HL-60/S4 treated with phorbol 12-myristate 13-acetate at 8.2 ng/mL for 4 days and 3 days (cell line): Measurements from ENCODE around the gene CEP97.
"Not testable (repeated sequence)": the region's sequence is repeated elsewhere in the genome, so short reads cannot be mapped to it uniquely, and the experiment has no call there.

Experiments
- in situ Hi-C: fragments of 300-500 bp; cut with MboI; formaldehyde crosslinking; loops from 2 replicates; pipeline ENCODE4 v1.15.0; 2022; ENCODE audit warnings: low sequenced_read_pairs

The CEP97 gene, protein sequence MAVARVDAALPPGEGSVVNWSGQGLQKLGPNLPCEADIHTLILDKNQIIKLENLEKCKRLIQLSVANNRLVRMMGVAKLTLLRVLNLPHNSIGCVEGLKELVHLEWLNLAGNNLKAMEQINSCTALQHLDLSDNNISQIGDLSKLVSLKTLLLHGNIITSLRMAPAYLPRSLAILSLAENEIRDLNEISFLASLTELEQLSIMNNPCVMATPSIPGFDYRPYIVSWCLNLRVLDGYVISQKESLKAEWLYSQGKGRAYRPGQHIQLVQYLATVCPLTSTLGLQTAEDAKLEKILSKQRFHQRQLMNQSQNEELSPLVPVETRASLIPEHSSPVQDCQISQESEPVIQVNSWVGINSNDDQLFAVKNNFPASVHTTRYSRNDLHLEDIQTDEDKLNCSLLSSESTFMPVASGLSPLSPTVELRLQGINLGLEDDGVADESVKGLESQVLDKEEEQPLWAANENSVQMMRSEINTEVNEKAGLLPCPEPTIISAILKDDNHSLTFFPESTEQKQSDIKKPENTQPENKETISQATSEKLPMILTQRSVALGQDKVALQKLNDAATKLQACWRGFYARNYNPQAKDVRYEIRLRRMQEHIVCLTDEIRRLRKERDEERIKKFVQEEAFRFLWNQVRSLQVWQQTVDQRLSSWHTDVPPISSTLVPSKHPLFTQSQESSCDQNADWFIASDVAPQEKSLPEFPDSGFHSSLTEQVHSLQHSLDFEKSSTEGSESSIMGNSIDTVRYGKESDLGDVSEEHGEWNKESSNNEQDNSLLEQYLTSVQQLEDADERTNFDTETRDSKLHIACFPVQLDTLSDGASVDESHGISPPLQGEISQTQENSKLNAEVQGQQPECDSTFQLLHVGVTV

DNA sequence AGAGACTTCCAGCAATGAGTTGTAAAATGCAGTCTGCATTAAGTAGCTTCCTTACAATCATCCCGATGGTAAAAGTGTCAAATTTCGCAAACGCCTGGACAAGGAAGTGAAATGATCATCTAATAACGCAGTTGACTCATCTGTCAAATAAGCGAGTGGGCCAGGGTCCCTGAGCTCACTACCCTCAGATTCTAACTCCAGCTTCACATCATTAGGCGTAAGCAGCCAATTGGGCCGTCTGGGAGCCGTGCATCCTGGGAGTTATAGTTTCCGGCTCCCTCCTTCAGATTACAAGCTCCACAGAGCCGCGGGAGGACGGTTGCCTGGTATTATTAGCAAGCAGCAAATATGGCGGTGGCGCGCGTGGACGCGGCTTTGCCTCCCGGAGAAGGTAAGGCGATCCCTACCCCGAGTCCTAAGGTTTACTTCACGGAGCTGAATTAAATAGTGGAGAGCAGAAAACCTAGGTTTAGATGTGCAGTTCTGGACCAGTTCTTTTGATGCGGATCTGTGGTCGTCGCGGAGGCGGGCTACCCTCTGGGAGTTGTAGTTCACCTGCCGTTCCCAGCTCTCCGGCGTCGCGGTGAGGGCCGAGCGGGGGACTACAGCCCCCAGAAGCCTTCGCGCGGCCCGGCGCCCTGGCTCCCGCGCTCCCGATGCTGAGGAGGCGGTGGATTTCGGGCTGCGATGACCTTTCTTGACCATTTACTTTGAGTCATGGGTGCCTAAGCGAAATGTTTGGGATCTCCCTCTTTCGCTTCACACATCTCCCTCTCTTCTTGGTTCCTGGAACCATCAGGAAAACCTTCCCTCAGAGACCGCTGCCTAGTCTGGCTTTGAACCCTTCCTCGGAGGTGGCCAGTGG is at the start of gene CEP97:
CEP97 (plus strand) TSS at position 286 of the 865 bp plus-strand sequence; CDS start at position 349, 63 bp downstream.
- in situ Hi-C loops = no loop called here

DNA sequence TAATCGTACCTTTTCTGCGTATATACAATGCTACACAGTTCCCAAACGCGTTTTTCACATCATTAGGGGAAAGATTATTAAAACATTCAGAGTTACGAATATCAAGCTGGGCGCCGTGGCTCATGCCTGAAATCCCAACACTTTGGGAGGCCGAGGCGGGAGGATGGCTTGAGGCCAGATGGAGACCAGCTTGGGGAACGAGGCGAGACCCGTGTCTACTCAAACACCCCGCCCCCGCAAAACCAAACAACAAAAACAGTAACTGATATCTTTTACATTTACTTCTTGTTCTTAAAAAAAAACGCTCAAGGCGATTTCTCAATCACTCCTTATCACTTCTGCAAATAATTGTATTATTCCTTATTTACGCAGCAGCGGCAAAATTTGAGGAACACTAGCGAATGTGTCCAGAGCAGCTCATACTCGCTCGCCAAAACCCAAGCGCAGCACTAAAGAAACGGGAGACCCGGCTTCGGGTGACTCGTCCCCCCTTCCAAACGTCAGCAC is 48.7 kb upstream of the CEP97 start:
- in situ Hi-C loops = loop anchor here (10.0 kb wide), 1 partner anchor 101 kb away; the partner anchor contains the start of gene PCNP

DNA sequence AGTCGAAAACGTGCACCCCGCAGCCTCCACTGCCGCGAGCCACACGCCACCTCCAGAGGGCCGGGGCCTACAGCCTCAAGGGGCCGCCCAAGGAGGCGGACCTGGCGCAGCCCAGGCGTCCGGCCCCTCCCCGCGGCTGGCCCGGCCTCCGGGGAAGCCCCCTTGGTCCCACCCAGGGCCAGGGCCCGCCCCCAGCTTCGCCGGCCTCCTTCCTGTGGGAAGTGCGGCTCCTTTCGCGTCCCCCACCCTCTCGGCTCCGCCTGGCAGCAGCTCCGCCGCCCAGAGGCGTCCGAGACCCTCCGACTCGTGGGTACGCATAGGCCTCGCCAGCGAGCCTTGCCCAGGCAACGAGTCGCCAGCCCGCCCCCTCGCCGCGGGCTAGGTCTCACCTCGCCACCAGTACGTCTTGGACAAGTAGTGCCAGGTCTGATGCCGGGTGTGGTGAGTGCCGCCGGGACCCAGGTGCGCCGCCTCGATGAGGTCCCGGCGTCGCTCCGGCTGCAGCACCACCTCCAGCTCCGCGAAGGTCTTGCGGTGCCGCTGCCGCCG is 48.1 kb upstream of the CEP97 start:
- in situ Hi-C loops = loop anchor here (10.0 kb wide), 1 partner anchor 101 kb away; the partner anchor contains the start of gene PCNP

DNA sequence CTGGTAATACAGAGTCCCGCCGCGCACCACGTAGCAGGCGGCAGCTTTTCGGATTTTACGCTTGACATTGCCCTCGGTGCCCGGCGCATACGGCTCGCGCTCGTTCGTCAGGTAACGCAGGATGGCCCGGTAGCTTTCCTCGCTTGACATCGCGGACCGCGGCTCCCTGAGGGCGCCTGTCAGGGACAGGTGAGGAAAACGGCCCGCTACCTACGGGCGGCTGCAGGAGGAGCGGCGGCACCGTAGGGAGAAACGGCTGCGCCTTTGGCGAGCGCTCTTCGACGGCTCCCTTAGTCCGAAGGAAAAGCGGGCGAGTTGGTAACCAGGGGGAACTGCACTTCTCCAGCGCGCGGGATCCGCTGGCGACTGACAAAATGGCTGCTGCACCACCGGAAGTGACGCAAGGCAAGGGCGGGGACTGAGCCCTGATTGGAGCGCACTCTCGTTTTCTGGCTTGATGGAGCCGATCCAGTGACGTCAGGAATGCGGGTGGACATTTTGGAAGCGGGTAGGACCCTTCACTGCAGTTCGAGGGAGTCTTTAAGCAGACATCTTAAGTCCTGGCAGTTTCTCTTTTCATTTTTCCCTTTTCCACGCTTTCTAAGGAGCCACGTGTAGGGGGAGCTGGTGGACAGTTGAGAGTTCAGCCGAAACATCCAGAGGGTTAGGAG is 47.5 kb upstream of the CEP97 start, which contains the start of gene ZBTB11:
ZBTB11 (minus strand) TSS at position 368 of the 671 bp plus-strand sequence; CDS start at position 150, 218 bp downstream.
- in situ Hi-C loops = loop anchor here (10.0 kb wide), 1 partner anchor 102 kb away; the partner anchor contains the start of gene PCNP

DNA sequence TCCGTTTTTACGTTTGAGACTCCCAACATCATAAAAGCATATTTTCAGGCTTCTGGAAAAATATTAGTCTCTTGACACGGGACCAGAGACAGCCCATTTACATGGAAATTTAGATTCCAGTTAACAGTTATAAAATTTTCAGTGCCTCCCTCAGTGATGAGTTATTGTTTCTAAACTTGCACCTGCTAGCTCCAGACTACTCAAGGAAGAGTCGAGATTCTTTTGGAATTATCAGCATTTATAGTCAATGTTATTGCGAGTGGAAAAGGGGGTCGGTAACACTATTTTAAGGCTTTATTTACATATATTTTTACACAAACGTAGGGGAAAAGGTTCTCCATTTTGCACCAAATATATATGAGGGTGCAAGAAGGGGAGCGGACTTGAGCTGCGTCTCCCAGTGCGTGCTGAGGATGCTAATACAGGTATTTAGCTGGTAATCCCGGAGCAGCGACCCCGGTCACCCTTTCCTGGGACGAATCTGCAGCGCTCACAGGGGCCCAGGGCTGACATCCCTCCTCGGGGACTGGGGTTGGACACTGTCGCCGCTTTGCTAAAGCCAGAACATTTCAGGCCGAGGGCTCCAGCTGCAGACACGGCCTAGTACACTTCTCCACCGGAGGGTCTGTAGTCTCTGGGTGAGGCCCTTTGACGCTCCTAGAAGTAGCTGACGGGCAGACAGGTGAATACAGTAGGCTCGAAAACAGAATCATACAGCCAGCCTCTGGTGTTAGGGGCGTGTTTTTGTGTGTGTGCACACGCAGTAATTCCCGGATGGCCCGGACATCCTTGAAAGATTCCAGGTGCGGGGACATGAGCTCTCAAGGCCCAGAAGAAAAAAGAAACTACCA is 46.8 kb upstream of the CEP97 start:
- in situ Hi-C loops = loop anchor here (10.0 kb wide), 1 partner anchor 103 kb away; the partner anchor contains the start of gene PCNP

DNA sequence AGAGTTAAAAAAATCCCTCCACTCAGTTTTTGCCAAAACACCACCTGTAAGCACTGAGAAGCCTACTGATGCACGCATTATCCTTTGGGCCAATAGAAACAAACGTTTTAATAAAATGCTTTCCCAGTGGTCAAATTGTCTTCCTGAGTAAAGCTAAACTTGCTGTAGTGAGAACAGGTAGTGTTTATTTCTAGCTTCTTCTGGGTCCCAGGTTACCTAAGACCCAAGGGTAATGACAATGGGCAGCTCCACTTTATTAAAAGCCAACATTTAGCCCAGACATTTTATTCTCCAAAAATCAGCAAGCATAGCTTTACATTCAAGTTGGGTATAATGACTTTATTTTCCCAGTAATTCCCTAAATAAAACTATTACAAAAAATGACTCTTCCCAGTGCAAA is 45.6 kb upstream of the CEP97 start:
- in situ Hi-C loops = loop anchor here (10.0 kb wide), 1 partner anchor 104 kb away; the partner anchor contains the start of gene PCNP

DNA sequence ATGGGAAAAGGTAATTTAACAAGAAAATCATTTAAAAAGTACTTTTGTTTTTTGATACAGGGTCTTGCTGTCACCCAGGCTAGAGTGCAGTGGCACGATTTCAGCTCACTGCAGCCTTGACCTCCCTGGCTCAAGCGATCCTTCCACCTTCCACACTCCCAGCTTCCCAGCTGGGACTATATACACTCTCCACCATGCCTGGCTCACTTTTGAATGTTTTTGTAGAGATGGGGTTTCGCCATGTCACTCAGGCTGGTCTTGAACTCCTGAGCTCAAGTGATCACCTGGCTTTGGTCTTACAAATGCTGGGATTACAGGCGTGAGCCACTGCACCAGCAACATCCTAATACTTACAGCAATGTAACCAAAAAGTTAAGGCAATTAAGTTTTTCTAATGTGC is 43.9 kb upstream of the CEP97 start:
- in situ Hi-C loops = no loop called here

DNA sequence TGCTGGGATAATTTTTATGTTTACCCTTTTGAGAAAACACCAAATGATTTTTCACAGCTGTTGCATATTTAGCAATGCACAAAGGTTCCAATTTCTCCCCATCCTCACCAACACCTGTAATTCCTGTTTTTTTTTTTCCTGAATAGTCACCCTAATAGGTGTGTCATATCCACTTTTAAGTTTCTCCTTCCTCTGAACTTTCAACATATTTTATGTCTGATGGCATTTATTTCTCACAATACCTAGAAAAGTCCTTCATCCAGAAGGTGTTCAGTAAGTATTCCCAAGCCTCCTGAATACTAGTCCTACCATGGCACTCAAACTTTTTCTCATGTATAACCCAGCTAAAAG is 39.4 kb upstream of the CEP97 start:
- in situ Hi-C loops = no loop called here

DNA sequence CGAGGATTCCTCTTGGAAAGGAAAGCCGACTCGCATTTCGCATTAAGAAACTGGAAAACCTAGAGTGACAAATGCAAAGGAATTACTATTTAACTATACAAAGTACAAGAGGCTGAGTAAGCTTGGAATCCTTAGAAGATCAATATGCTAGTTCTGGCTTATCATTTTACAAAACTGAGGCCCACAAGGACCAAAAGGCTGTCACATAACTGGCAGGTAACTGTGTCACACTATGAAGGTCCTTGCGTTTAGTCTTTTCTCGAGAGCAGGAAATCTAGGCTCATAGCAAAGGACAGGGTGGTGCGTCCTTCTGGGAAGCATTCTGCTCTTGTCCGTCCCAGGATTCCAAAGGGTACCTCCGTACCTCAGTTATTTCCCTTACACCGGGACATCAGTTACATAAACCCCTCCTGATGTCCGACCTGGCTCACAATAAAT is 38.5 kb upstream of the CEP97 start:
- in situ Hi-C loops = no loop called here

DNA sequence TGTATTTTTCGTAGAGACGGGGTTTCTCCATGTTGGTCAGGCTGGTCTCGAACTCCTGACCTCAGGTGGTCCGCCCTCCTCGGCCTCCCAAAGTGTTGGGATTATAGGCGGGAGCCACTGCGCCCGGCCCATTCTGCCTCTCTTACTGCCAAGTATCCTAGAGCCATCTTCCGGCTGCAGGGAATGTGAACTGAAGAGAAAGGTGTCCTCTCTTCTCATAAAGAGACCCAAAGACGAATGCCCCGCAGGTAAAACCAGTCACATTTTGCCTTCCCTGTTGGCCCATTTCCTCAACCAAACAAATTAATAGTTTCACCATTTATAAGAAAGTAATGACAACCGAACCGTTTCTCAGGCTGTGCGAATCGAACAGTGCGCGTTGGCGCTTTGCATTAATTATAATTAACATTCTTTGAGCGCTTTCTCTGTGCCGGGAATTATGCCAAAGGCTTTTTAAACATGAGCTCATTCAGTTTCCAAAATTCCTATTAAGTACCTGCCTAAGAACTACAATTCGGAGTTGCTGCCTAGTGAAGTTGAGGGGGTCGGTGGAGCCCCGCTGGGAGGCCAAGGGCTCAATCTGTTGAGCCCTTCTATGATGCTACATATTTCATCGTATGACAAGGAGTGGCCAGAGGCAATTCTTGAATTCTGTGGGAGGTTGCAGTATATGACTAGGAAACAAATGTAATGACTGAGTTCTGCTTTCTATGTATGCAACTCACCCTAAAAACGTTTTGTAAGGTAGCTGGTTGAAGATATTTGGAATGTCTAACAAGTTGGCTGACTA is 37.1 kb upstream of the CEP97 start:
- in situ Hi-C loops = no loop called here

DNA sequence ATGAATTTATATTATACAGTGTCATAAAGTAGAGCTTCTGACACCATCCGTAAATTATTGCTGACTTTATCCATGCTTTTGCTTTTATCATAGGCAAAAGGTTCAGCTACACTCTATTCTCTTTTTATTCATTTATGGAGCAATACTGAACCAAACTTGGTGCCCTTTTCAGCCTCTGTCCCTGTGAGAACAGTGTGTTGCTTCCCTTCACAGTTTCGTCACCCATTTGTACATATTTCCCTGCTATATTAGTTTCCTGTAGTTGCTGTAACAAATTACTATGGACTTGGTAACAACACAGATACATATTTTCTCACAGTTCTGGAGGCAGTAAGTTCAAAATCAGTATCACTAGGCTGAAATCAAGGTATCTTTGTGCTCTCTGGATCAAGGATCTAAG is 35.1 kb upstream of the CEP97 start:
- in situ Hi-C loops = no loop called here

DNA sequence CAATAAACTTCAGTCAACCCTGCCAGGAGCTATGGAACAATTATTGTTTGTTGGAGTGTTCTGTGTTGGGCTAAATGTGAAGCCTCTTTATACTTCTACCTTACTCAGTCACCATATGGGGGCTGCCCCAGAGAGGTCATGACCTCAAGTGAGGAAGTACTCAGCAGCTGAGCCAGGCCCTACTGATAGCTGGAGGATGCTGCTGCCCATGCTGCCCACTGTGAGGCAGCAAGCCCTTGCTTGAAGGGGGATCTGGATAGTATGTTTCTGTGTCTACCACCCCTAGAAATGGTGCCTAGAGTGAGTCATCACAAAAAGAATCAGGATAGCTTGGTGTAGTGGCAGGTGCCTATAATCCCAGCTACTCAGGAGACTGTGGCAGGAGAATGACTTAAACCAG is 33.4 kb upstream of the CEP97 start:
- in situ Hi-C loops = no loop called here

DNA sequence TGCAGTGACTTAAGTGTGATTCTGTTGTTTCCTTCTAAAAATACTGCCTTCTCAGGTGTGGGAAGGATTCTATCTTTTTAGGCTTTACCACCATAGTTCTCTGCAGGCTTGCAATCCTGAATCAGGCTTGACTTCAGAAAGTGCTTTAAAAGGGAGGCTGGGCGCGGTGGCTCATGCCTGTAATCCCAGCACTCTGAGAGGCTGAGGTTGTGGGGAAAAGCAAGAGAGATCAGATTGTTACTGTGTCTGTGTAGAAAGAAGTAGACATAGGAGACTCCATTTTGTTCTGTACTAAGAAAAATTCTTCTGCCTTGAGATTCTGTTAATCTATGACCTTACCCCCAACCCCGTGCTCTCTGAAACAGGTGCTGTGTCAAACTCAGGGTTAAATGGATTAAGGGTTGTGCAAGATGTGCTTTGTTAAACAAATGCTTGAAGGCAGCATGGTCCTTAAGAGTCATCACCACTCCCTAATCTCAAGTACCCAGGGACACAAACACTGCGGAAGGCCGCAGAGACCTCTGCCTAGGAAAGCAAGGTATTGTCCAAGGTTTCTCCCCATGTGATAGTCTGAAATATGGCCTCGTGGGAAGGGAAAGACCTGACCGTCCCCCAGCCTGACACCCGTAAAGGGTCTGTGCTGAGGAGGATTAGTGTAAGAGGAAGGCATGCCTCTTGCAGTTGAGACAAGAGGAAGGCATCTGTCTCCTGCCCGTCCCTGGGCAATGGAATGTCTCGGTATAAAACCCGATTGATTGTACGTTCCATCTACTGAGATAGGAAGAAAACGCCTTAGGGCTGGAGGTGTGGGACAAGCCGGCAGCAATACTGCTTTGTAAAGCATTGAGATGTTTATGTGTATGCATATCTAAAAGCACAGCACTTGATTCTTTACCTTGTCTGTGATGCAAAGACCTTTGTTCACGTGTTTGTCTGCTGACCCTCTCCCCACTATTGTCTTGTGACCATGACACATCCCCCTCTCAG is 32.4 kb upstream of the CEP97 start:
- in situ Hi-C loops = not testable (repeated sequence)

DNA sequence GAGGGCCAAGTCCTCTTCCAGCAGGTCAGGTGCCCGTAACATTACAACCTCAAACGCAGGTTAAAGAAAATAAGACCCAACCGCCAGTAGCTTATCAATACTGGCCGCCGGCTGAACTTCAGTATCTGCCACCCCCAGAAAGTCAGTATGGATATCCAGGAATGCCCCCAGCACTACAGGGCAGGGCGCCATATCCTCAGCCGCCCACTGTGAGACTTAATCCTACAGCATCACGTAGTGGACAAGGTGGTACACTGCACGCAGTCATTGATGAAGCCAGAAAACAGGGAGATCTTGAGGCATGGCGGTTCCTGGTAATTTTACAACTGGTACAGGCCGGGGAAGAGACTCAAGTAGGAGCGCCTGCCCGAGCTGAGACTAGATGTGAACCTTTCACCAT is 30.9 kb upstream of the CEP97 start:
- in situ Hi-C loops = not testable (repeated sequence)

DNA sequence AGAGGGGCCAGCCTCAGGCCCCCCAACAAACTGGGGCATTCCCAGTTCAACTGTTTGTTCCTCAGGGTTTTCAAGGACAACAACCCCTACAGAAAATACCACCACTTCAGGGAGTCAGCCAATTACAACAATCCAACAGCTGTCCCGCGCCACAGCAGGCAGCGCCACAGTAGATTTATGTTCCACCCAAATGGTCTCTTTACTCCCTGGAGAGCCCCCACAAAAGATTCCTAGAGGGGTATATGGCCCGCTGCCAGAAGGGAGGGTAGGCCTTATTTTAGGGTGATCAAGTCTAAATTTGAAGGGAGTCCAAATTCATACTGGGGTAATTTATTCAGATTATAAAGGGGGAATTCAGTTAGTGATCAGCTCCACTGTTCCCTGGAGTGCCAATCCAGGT is 29.6 kb upstream of the CEP97 start:
- in situ Hi-C loops = not testable (repeated sequence)

DNA sequence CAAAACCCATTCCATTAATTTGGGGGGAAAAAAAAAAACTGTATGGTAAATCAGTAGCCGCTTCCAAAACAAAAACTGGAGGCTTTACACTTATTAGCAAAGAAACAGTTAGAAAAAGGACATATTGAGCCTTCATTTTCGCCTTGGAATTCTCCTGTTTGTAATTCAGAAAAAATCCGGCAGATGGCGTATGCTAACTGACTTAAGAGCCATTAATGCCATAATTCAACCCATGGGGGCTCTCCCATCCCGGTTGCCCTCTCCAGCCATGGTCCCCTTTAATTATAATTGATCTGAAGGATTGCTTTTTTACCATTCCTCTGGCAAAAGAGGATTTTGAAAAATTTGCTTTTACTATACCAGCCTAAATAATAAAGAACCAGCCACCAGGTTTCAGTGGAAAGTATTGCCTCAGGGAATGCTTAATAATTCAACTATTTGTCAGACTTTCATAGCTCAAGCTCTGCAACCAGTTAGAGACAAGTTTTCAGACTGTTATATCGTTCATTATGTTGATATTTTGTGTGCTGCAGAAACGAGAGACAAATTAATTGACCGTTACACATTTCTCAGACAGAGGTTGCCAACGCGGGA is 28.5 kb upstream of the CEP97 start:
- in situ Hi-C loops = no loop called here
